ENCODE results near the gene RASAL2. TPM values are rescaled to one million over a fixed set of nuclear protein-coding genes. Genes with fewer than 3 reads are reported as not detected.

Gene RASAL2
- total RNA-seq, 1 donor from 2014 or later: 44.2 TPM

DNA sequence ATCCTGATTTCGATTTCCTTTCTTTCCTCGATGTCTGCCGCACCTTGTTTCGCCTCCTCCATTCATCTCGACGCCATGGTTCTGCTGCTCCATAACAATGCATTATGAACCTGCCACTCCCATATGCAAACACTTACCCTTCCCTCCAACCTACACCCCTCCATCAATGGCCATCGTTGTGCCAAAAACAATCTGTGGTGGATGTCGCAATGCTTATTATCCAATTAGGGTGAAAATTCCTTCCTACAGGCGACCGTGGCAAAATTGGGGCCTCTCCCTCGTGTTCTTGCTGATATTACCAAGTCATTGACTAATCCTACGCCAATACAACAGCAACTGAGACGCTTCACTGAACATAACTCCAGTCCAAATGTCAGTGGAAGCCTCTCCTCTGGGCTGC, 362.6 kb downstream of the RASAL2 start:
- Mint-ChIP-seq H3K4me3 (ENCODE audit: unreplicated experiment) (no peak overlapping the region), H3K27ac (ENCODE audit: unreplicated experiment) (no peak overlapping the region), H3K27me3 (ENCODE audit: low read depth, unreplicated experiment) (no peaks in the 10 kb centered on the region), H3K4me1 (ENCODE audit: low read depth, unreplicated experiment) (peaks cover 14% of the 10 kb centered on the region), H3K36me3 (ENCODE audit: low read depth, unreplicated experiment) (peaks cover 21% of the 10 kb centered on the region), H3K9me3 (ENCODE audit: unreplicated experiment) (no peaks in the 10 kb centered on the region)
- no peak for TF ChIP-seq EZH2 (IDR thresholded peaks at IDR 0.05; ENCODE audit: insufficient read depth, low read length)
- TF ChIP-seq, protein P1, sequence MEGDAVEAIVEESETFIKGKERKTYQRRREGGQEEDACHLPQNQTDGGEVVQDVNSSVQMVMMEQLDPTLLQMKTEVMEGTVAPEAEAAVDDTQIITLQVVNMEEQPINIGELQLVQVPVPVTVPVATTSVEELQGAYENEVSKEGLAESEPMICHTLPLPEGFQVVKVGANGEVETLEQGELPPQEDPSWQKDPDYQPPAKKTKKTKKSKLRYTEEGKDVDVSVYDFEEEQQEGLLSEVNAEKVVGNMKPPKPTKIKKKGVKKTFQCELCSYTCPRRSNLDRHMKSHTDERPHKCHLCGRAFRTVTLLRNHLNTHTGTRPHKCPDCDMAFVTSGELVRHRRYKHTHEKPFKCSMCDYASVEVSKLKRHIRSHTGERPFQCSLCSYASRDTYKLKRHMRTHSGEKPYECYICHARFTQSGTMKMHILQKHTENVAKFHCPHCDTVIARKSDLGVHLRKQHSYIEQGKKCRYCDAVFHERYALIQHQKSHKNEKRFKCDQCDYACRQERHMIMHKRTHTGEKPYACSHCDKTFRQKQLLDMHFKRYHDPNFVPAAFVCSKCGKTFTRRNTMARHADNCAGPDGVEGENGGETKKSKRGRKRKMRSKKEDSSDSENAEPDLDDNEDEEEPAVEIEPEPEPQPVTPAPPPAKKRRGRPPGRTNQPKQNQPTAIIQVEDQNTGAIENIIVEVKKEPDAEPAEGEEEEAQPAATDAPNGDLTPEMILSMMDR (IDR thresholded peaks at IDR 0.05; ENCODE audit: insufficient read depth, low read depth, low read length): no peak
- H3K27ac ChIP-seq (ENCODE audit: low read depth, low read length): no peak overlapping the region
- DNase-seq (ENCODE audit: low read depth): no peak
- H3K36me3 ChIP-seq (ENCODE audit: insufficient read depth, low read length): peaks cover 18% of the 10 kb centered on the region
- H3K4me3 ChIP-seq (ENCODE audit: insufficient read depth, low read depth, low read length): no peak overlapping the region
- H3K9me3 ChIP-seq (ENCODE audit: insufficient read depth, low read depth, low read length): no peaks in the 10 kb centered on the region
- H3K79me2 ChIP-seq (ENCODE audit: insufficient read depth, low read length): no peaks in the 10 kb centered on the region
- peaks cover 1% of the 10 kb centered on the region for H3K4me1 ChIP-seq (ENCODE audit: insufficient read depth, low read length)
- no peaks in the 10 kb centered on the region for H4K20me1 ChIP-seq (ENCODE audit: insufficient read depth, low read length)
- no peak overlapping the region for H2AFZ ChIP-seq (ENCODE audit: low read depth, low read length)
- H3K9ac ChIP-seq (ENCODE audit: low read length): no peak overlapping the region
- H3K4me2 ChIP-seq (ENCODE audit: low read length): no peak overlapping the region
- no peaks in the 10 kb centered on the region for H3K27me3 ChIP-seq (ENCODE audit: insufficient read depth, low read length)
- FAIRE-seq: no peak

DNA sequence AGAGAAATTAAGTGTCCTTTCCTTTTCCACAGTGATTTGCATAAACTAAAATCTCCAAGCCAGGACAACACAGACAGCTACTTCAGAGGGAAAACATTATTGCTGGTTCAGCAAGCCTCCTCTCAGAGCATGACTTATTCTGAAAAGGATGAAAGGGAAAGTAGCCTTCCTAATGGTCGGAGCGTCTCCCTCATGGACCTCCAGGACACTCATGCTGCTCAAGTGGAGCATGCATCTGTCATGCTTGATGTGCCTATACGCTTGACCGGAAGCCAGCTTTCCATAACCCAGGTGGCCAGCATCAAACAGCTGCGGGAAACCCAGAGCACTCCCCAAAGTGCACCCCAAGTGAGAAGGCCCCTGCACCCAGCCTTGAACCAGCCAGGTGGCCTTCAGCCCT, 363.7 kb downstream of the RASAL2 start:
- Mint-ChIP-seq H3K36me3 (ENCODE audit: low read depth, unreplicated experiment) (peaks cover 20% of the 10 kb centered on the region), H3K4me1 (ENCODE audit: low read depth, unreplicated experiment) (peaks cover 8% of the 10 kb centered on the region), H3K4me3 (ENCODE audit: unreplicated experiment) (no peak overlapping the region), H3K27ac (ENCODE audit: unreplicated experiment) (peak overlapping the region; percentile 7), H3K9me3 (ENCODE audit: unreplicated experiment) (no peaks in the 10 kb centered on the region), H3K27me3 (ENCODE audit: low read depth, unreplicated experiment) (no peaks in the 10 kb centered on the region)
- Histone ChIP-seq H4K20me1 (ENCODE audit: insufficient read depth, low read length) (no peaks in the 10 kb centered on the region), H2AFZ (ENCODE audit: low read depth, low read length) (no peak overlapping the region), H3K9ac (ENCODE audit: low read length) (no peak overlapping the region), H3K4me2 (ENCODE audit: low read length) (no peak overlapping the region), H3K79me2 (ENCODE audit: insufficient read depth, low read length) (no peaks in the 10 kb centered on the region), H3K4me3 (ENCODE audit: insufficient read depth, low read depth, low read length) (no peak overlapping the region), H3K27me3 (ENCODE audit: insufficient read depth, low read length) (no peaks in the 10 kb centered on the region), H3K4me1 (ENCODE audit: insufficient read depth, low read length) (no peaks in the 10 kb centered on the region), H3K27ac (ENCODE audit: low read depth, low read length) (no peak overlapping the region), H3K9me3 (ENCODE audit: insufficient read depth, low read depth, low read length) (no peaks in the 10 kb centered on the region), H3K36me3 (ENCODE audit: insufficient read depth, low read length) (peaks cover 14% of the 10 kb centered on the region)
- no peak for FAIRE-seq
- no peak for DNase-seq (ENCODE audit: low read depth)
- TF ChIP-seq EZH2 (IDR thresholded peaks at IDR 0.05; ENCODE audit: insufficient read depth, low read length): no peak
- TF ChIP-seq, protein P1 (IDR thresholded peaks at IDR 0.05; ENCODE audit: insufficient read depth, low read depth, low read length): no peak

DNA sequence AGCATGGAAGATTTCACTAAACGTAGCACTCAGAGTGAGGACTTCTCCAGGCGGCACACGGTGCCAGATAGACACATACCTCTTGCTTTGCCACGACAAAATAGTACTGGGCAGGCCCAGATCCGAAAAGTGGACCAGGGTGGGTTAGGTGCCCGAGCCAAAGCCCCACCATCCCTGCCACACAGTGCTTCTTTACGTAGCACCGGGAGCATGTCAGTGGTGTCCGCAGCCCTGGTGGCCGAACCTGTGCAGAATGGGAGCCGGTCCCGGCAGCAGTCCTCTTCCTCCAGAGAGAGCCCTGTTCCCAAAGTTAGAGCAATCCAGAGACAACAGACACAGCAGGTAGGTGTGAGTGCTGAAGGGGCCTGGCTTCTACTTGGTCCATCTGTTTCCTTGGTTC, 364.3 kb downstream of the RASAL2 start:
- H3K4me2 ChIP-seq (ENCODE audit: low read length): no peak overlapping the region
- TF ChIP-seq EZH2 (IDR thresholded peaks at IDR 0.05; ENCODE audit: insufficient read depth, low read length): no peak
- TF ChIP-seq, protein P1 (IDR thresholded peaks at IDR 0.05; ENCODE audit: insufficient read depth, low read depth, low read length): no peak
- no peak overlapping the region for H2AFZ ChIP-seq (ENCODE audit: low read depth, low read length)
- H3K9me3 Mint-ChIP-seq (ENCODE audit: unreplicated experiment): no peaks in the 10 kb centered on the region
- H3K4me3 ChIP-seq (ENCODE audit: insufficient read depth, low read depth, low read length): no peak overlapping the region
- H3K4me1 ChIP-seq (ENCODE audit: insufficient read depth, low read length): no peaks in the 10 kb centered on the region
- H3K27me3 Mint-ChIP-seq (ENCODE audit: low read depth, unreplicated experiment): no peaks in the 10 kb centered on the region
- H3K79me2 ChIP-seq (ENCODE audit: insufficient read depth, low read length): no peaks in the 10 kb centered on the region
- H4K20me1 ChIP-seq (ENCODE audit: insufficient read depth, low read length): no peaks in the 10 kb centered on the region
- peaks cover 8% of the 10 kb centered on the region for H3K4me1 Mint-ChIP-seq (ENCODE audit: low read depth, unreplicated experiment)
- no peak overlapping the region for H3K27ac ChIP-seq (ENCODE audit: low read depth, low read length)
- H3K9me3 ChIP-seq (ENCODE audit: insufficient read depth, low read depth, low read length): no peaks in the 10 kb centered on the region
- peaks cover 18% of the 10 kb centered on the region for H3K36me3 Mint-ChIP-seq (ENCODE audit: low read depth, unreplicated experiment)
- no peak overlapping the region for H3K9ac ChIP-seq (ENCODE audit: low read length)
- H3K4me3 Mint-ChIP-seq (ENCODE audit: unreplicated experiment): no peak overlapping the region
- peaks cover 14% of the 10 kb centered on the region for H3K36me3 ChIP-seq (ENCODE audit: insufficient read depth, low read length)
- no peak overlapping the region for H3K27ac Mint-ChIP-seq (ENCODE audit: unreplicated experiment)
- H3K27me3 ChIP-seq (ENCODE audit: insufficient read depth, low read length): no peaks in the 10 kb centered on the region
- no peak for DNase-seq (ENCODE audit: low read depth)
- no peak for FAIRE-seq
